Testis (tissue), 2 donors: ENCODE results near the gene LYRM4.

Experiments used
- POLR2A ChIP-seq: fragments of 450-650 bp; IDR thresholded peaks from one replicate; pipeline ENCODE4 v1.6.1; 2017; ENCODE audit warnings: antibody characterized with exemption, mild to moderate bottlenecking, moderate library complexity
- TF ChIP-seq, protein P1 (sequence below), 3 experiments: fragments of 450-650 bp in 2 of 3; fragments of 200-600 bp in 1 of 3; sonication (generic) in 1 of 3; IDR thresholded peaks; one replicate each; pipeline ENCODE4 v1.5.1; 2016 to 2019; ENCODE audit warnings: antibody characterized with exemption in 3 of 3, mild to moderate bottlenecking in 2 of 3, moderate library complexity in 1 of 3

DNA sequence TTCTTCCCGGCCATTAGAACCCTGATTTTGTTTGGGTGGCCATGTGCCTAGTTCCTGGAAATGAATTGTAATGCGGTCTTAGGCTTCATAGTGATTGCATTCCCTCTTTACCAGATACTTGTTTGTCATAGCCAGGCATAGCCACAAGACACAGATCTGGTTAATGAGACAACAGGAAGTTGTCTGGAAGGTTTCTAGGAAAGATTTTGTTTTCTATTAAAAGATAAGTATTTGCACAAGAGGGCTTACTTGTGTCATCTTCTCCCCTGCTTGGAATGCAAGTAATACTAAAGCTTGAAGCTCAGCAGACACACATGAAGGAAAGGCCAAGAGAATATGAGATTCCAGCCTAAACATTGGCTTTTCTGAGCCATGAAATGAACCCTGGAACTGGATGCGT lies 13.5 kb upstream of the LYRM4 start:
- TF ChIP-seq POLR2A = no peak
- TF ChIP-seq, protein P1, sequence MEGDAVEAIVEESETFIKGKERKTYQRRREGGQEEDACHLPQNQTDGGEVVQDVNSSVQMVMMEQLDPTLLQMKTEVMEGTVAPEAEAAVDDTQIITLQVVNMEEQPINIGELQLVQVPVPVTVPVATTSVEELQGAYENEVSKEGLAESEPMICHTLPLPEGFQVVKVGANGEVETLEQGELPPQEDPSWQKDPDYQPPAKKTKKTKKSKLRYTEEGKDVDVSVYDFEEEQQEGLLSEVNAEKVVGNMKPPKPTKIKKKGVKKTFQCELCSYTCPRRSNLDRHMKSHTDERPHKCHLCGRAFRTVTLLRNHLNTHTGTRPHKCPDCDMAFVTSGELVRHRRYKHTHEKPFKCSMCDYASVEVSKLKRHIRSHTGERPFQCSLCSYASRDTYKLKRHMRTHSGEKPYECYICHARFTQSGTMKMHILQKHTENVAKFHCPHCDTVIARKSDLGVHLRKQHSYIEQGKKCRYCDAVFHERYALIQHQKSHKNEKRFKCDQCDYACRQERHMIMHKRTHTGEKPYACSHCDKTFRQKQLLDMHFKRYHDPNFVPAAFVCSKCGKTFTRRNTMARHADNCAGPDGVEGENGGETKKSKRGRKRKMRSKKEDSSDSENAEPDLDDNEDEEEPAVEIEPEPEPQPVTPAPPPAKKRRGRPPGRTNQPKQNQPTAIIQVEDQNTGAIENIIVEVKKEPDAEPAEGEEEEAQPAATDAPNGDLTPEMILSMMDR (IDR thresholded peaks at IDR 0.05) = no peak
